Measurements from ENCODE around the gene RC3H2.

GRCh38 chr9:122936883-122937282, 31.7 kb upstream of the RC3H2 start:
- TF ChIP-seq CTCF (IDR thresholded peaks at IDR 0.05; ENCODE audit: poor library complexity) (no peak), EZH2phosphoT487 (IDR thresholded peaks at IDR 0.05; ENCODE audit: low read depth, severe bottlenecking, unreplicated experiment) (no peak), EZH2 (IDR thresholded peaks at IDR 0.05; ENCODE audit: borderline replicate concordance) (no peak)

All from hepatocyte (in vitro differentiated cells).